Hepatocyte (in vitro differentiated cells): ENCODE data around the gene TOX3. TPM values are rescaled to one million over a fixed set of nuclear protein-coding genes. Genes with fewer than 3 reads are reported as not detected.

ENCODE experiments used
- DNase-seq: peaks from one replicate; pipeline ENCODE4 v3.0.0-alpha.2; 2016; ENCODE audit warnings: low spot score
- H2AFZ ChIP-seq: fragments of 200-600 bp; sonication (generic); 2 replicates; pipeline ENCODE4 v1.6.0; 2016; ENCODE audit warnings: antibody characterized with exemption, mild to moderate bottlenecking
- H3K27ac ChIP-seq: fragments of 200-600 bp; sonication (generic); 2 replicates; pipeline ENCODE4 v1.5.1; 2016; ENCODE audit warnings: mild to moderate bottlenecking
- H3K27me3 ChIP-seq: fragments of 200-600 bp; sonication (generic); 2 replicates; pipeline ENCODE4 v1.6.1; 2016
- H3K36me3 ChIP-seq: fragments of 200-600 bp; sonication (generic); replicated peaks from 2 replicates; pipeline ENCODE4 v1.5.1; 2016; ENCODE audit warnings: low read depth; ENCODE audit not compliant: insufficient read depth
- H3K4me1 ChIP-seq: fragments of 200-600 bp; sonication (generic); 2 replicates; pipeline ENCODE4 v1.5.1; 2016; ENCODE audit warnings: mild to moderate bottlenecking, moderate library complexity; ENCODE audit not compliant: insufficient read depth
- H3K4me2 ChIP-seq: fragments of 200-600 bp; sonication (generic); 2 replicates; pipeline ENCODE4 v1.6.0; 2016
- H3K4me3 ChIP-seq: fragments of 200-600 bp; sonication (generic); 2 replicates; pipeline ENCODE4 v1.5.1; 2016; ENCODE audit warnings: mild to moderate bottlenecking
- H3K79me2 ChIP-seq: fragments of 200-600 bp; sonication (generic); 2 replicates; pipeline ENCODE4 v1.6.0; 2017; ENCODE audit warnings: mild to moderate bottlenecking
- H3K9me2 ChIP-seq: fragments of 200-600 bp; sonication (generic); replicated peaks from 2 replicates; pipeline ENCODE4 v1.6.0; 2017; ENCODE audit warnings: mild to moderate bottlenecking; ENCODE audit not compliant: insufficient read depth
- H3K9me3 ChIP-seq: fragments of 200-600 bp; sonication (generic); 2 replicates; pipeline ENCODE4 v1.5.1; 2016; ENCODE audit warnings: low read depth, mild to moderate bottlenecking
- H4K20me1 ChIP-seq: fragments of 200-600 bp; sonication (generic); 2 replicates; pipeline ENCODE4 v1.6.0; 2016; ENCODE audit warnings: mild to moderate bottlenecking; ENCODE audit not compliant: insufficient read depth, poor library complexity, severe bottlenecking
- CTCF ChIP-seq: fragments of 200-600 bp; sonication (generic); IDR thresholded peaks from 2 replicates; pipeline ENCODE4 v1.5.1; 2016; ENCODE audit warnings: antibody characterized with exemption, mild to moderate bottlenecking; ENCODE audit not compliant: poor library complexity
- EZH2 ChIP-seq: fragments of 200-600 bp; sonication (generic); IDR thresholded peaks from 2 replicates; pipeline ENCODE4 v1.6.1; 2016; ENCODE audit warnings: antibody characterized with exemption, mild to moderate bottlenecking, borderline replicate concordance
- EZH2phosphoT487 ChIP-seq: fragments of 200-600 bp; sonication (generic); IDR thresholded peaks from one replicate; pipeline ENCODE4 v1.6.1; 2018; ENCODE audit warnings: antibody characterized with exemption, mild to moderate bottlenecking, low read depth, moderate library complexity; ENCODE audit not compliant: unreplicated experiment, severe bottlenecking
- WGBS: methylation state at CpG from one replicate; pipeline ENCODE4 v1.1.6; 2016; ENCODE audit warnings: low lambda C conversion rate; ENCODE audit errors: missing lambda C conversion rate; 5-methylcytosine and 5-hydroxymethylcytosine counted together
- polyA plus RNA-seq: library from polyadenylated mRNA; unstranded; fragments of >200 nt; fragmentation: Nextera tagmentation; extraction: Ambion mirVana; gene quantifications from 2 replicates; pipeline ENCODE4 v1.2.1, GENCODE V29; 2016
- total RNA-seq: library from RNA; depleted of rRNA; stranded (reverse); fragments of >200 nt; gene quantifications from 2 replicates; pipeline ENCODE4 v1.2.3, GENCODE V29; 2014

Gene TOX3
- total RNA-seq (9.4 and 11.8 TPM in 2 replicates), polyA plus RNA-seq (23.6 and 38.1 TPM in 2 replicates)

DNA sequence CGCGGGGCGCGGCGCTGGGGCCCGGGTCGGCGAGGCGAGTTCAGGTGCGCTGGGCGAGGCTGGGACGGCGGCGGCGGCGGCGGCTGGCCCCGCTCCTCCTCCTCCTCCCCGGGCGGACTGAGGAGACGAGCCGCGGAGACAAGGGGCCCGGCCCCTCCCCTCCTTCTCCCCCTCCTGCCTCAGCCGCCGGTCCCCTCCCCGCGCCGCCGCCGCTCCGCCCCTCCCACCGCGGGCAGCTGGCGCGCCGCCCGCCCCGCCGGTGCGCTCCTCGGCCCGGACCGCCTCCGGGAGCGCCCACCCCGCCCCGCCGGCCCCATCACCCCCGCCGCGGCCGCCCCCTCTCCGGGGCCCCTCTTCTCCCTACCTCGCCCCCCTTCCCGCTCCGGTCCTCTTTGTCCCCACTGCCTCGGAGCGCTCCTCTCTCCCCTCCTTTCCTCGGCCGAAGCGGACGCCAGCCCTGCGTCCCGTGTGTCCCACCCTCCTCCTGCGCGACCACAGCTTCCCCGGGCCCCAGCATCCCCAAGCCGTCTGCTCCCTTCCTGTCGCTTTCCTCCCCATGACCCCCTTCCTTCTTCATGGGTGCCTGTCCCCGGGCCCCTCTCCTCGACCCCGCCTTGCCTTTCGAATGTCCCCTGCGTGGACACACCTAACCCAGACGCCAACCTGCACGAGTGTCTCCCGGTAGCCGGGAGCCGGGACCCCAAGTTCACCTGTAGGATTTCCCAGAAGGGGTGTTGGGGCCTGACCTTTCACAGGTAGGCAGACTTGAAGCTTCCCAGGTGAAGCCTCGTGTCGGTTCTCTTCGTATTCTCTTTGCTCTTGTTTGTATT is at the start of gene TOX3:
TSS of gene TOX3 (minus strand) at position 140 of the 830 bp plus-strand sequence. CDS start 420 bp downstream, outside the sequence.
- Histone ChIP-seq H3K36me3 (no peaks in the 10 kb centered on the region), H3K27me3 (peaks cover 28% of the 10 kb centered on the region), H3K4me1 (peaks cover 5% of the 10 kb centered on the region), H2AFZ (peak within 1 kb of the TSS; percentile 50), H3K79me2 (peaks cover 39% of the 10 kb centered on the region), H3K4me3 (peak within 1 kb of the TSS; percentile 74), H4K20me1 (no peaks in the 10 kb centered on the region), H3K4me2 (peak within 1 kb of the TSS; percentile 85), H3K9me2 (no peaks in the 10 kb centered on the region), H3K27ac (peak within 1 kb of the TSS; percentile 86), H3K9me3 (no peaks in the 10 kb centered on the region)
- TF ChIP-seq EZH2, result peak; percentile 50
- TF ChIP-seq EZH2phosphoT487, result no peak
- no peak for TF ChIP-seq CTCF
- 5% methylated on average over 9 of the region's 83 CpGs for WGBS
- DNase-seq, result peak; percentile 85

- Histone ChIP-seq H3K4me3 (no peak overlapping the region), H3K79me2 (no peaks in the 10 kb centered on the region), H3K27me3 (no peaks in the 10 kb centered on the region), H4K20me1 (no peaks in the 10 kb centered on the region), H3K4me1 (peaks cover 8% of the 10 kb centered on the region), H2AFZ (no peak overlapping the region), H3K9me2 (no peaks in the 10 kb centered on the region), H3K9me3 (no peaks in the 10 kb centered on the region), H3K36me3 (no peaks in the 10 kb centered on the region), H3K27ac (no peak overlapping the region), H3K4me2 (no peak overlapping the region)
- no peak for DNase-seq
- WGBS, result 36% methylated on average over 2 of the region's 2 CpGs
- TF ChIP-seq CTCF (no peak), EZH2phosphoT487 (no peak), EZH2 (no peak)
These were observed 45.8 kb upstream of the TOX3 start for GRCh38 chr16:52592778-52593177.

GRCh38 chr16:52591934-52592592 is 45.1 kb upstream of the TOX3 start:
- H3K36me3 ChIP-seq, result no peaks in the 10 kb centered on the region
- DNase-seq, result no peak

More at GRCh38 chr16:52591934-52592592, 45.1 kb upstream of the TOX3 start:
- Histone ChIP-seq H3K79me2 (no peaks in the 10 kb centered on the region), H4K20me1 (no peaks in the 10 kb centered on the region), H3K27me3 (no peaks in the 10 kb centered on the region), H3K4me3 (no peak overlapping the region), H3K4me2 (no peak overlapping the region), H3K4me1 (peaks cover 8% of the 10 kb centered on the region), H3K9me3 (no peaks in the 10 kb centered on the region), H3K9me2 (no peaks in the 10 kb centered on the region), H2AFZ (no peak overlapping the region), H3K27ac (no peak overlapping the region)
- WGBS, result 49% methylated on average over 5 of the region's 5 CpGs
- TF ChIP-seq CTCF (no peak), EZH2phosphoT487 (no peak), EZH2 (no peak)
